BE2C (cell line): Measurements from ENCODE around the gene PLCB4.

ENCODE experiments used
- DNase-seq: peaks from one replicate; pipeline ENCODE4 v3.0.0-alpha.2; 2020
- H3K27me3 ChIP-seq: fragments of 250-450 bp; sonication (Bioruptor Pico); 2 replicates; pipeline ENCODE4 v1.5.1; 2020; ENCODE audit warnings: mild to moderate bottlenecking
- H3K36me3 ChIP-seq: fragments of 250-450 bp; sonication (Bioruptor Pico); 2 replicates; pipeline ENCODE4 v1.5.1; 2020; ENCODE audit warnings: mild to moderate bottlenecking
- H3K4me1 ChIP-seq: fragments of 250-450 bp; sonication (Bioruptor Pico); 2 replicates; pipeline ENCODE4 v1.5.1; 2020
- H3K4me3 ChIP-seq: 2 replicates; pipeline ENCODE4 v1.5.1; 2011; ENCODE audit warnings: low read depth, low read length
- H3K9me3 ChIP-seq: fragments of 250-450 bp; sonication (Bioruptor Pico); 2 replicates; pipeline ENCODE4 v1.5.1; 2020
- TF ChIP-seq, protein P1 (sequence below): IDR thresholded peaks from 2 replicates; pipeline ENCODE4 v1.5.1; 2012; ENCODE audit warnings: mild to moderate bottlenecking, low read depth, low read length

The PLCB4 gene

DNA sequence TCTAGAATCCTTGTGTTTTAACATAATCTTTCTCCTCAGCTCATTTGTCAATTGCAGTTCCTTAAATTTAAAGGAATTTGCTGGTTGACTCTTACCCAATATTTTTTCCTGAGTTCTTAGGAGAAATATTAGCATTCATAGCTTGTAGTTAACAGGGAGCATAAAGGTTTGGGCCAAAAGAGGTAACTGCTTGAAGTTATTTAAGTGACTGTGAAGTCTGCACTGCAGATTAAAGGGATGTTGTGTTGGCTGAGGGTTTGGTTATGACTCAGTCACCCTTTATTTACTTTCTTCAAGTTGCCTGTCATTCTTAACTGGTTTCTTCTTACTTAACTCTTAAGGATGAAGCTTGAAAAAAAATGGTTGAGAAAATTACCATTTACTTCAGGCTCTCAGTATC is 225.2 kb downstream of the PLCB4 start:
- no peaks in the 10 kb centered on the region for H3K9me3 ChIP-seq
- H3K4me1 ChIP-seq = no peaks in the 10 kb centered on the region
- H3K4me3 ChIP-seq = no peak overlapping the region
- no peaks in the 10 kb centered on the region for H3K27me3 ChIP-seq
- H3K36me3 ChIP-seq = no peaks in the 10 kb centered on the region
- no peak for DNase-seq
- TF ChIP-seq, protein P1, sequence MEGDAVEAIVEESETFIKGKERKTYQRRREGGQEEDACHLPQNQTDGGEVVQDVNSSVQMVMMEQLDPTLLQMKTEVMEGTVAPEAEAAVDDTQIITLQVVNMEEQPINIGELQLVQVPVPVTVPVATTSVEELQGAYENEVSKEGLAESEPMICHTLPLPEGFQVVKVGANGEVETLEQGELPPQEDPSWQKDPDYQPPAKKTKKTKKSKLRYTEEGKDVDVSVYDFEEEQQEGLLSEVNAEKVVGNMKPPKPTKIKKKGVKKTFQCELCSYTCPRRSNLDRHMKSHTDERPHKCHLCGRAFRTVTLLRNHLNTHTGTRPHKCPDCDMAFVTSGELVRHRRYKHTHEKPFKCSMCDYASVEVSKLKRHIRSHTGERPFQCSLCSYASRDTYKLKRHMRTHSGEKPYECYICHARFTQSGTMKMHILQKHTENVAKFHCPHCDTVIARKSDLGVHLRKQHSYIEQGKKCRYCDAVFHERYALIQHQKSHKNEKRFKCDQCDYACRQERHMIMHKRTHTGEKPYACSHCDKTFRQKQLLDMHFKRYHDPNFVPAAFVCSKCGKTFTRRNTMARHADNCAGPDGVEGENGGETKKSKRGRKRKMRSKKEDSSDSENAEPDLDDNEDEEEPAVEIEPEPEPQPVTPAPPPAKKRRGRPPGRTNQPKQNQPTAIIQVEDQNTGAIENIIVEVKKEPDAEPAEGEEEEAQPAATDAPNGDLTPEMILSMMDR = no peak

DNA sequence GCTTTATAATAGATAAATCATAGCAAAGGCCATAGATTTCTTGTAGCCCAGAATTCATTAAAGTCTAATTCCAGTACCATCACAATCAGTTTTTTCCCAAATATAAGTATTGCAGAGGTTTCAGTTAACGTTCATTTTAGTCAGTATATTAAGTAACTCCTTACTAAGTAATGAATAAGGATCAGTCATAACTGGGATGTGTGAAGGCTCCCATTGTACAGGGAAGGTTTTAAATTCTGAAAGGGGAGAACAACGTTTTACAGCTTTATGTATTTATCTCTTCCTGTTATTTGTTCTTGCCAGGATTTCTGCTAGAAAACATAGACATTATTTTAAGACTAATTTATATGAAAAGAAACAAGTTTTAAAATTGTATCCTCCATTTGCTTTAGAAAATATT is 230.0 kb downstream of the PLCB4 start:
- Histone ChIP-seq H3K9me3 (no peaks in the 10 kb centered on the region), H3K4me1 (peaks cover 3% of the 10 kb centered on the region; the same call in 1 of the 2 replicates), H3K4me3 (no peak overlapping the region), H3K36me3 (no peaks in the 10 kb centered on the region), H3K27me3 (no peaks in the 10 kb centered on the region)
- TF ChIP-seq, protein P1 = no peak
- DNase-seq = no peak

DNA sequence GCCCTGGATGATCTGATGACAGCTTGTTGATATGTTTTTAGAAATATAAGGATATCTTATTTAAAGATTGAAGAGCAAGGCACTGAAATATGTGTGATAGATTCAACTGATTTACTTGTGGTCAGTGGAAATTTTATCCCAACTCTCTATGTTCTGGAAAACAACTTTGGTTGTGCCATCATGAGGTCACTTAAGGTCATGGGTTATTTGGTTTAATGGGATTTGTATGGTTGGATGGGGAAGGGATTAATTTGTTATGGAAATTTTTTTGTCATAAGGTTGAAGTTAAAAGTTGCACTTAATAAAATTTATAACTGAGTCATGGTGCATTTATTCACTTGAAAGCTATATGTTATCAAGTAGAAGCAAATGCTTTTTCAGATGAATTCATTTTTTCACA is 231.2 kb downstream of the PLCB4 start:
- DNase-seq = no peak
- Histone ChIP-seq H3K27me3 (no peaks in the 10 kb centered on the region), H3K36me3 (no peaks in the 10 kb centered on the region), H3K9me3 (no peaks in the 10 kb centered on the region), H3K4me1 (peaks cover 3% of the 10 kb centered on the region; the same call in 1 of the 2 replicates), H3K4me3 (no peak overlapping the region)
- TF ChIP-seq, protein P1 = no peak

DNA sequence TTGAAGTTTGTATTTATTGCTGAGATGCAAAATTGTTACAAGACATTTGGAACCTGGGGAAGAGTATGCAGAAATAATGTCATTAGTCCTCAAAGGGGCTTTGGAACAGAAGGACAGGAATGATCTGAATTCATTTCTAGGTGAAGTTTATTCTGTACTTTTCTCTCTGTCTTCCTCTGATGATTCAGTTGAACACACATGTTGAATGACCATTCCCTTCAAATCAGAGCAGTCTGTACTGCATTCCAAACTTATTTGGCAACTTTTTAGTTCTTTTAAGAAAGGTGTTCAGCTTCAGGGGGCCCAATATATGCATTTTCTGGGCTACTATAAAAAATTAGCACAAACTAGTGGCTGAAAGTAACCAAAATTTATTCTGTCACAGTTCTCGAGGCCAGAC is 231.6 kb downstream of the PLCB4 start:
- TF ChIP-seq, protein P1 = no peak
- H3K27me3 ChIP-seq = no peaks in the 10 kb centered on the region
- DNase-seq = no peak
- H3K4me1 ChIP-seq = peaks cover 3% of the 10 kb centered on the region; the same call in 1 of the 2 replicates
- no peaks in the 10 kb centered on the region for H3K36me3 ChIP-seq
- H3K9me3 ChIP-seq = no peaks in the 10 kb centered on the region
- no peak overlapping the region for H3K4me3 ChIP-seq

DNA sequence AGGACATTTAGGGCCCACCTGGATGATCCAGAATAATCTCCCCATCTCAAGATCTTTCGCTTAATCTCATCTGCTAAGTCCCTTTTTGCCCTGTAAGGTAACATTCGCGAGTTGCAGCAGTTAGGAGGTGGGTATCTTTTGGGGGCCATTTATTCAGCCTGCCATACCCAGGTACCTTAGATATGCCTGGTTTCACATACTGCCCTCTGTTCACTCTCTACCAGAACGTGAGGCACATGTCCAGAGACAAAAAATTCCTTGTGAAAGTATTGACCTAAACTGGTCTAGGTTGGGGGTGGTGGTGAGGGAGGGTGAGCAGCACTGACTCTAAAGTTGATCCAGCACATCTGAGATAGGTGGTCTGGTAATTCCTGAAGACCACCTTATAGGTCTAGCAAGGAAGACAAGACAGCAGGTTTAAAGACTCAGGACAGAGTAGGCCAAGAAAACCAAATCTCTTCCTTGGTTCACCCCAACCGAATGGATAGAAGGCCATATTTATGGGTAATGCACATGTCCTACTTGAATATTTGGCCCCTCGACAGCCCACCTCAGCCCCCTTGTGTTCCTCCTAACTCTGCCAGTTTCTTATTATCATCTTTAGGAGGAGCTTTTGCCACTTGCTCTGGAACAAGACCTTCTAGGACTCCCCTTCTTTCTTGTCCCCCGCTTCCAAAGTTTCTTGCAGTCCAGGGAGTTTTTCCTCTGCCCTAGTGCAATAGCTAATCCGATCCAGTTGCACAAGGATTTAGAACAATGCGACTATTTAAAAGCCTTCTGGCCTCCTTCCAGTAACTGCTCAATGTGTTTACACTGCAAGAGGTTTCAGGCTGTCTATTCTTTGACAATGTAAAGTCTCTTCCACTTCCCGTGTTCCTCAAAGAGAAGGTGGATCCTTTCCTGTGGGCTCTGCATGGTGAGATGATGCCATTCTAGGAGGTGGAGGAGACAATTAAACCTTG is 232.5 kb downstream of the PLCB4 start:
- TF ChIP-seq, protein P1 = no peak

DNA sequence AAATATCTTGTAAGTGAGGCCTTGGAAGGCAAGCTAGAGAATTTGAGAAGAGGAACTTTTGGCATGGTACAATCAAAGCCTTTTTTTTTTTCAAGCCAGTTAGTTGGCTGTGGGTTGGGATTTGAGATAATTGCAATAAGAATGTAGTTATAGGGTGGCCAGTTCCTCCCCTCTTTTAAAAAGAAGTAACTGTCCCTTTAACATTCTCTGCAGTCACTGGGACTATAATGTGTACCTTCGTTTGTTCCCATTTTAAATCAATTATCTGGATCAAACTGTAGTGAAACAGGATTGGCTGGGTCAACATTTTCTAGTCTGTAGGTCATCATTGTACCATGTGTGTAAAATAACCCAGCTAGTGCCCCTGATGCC is 233.2 kb downstream of the PLCB4 start:
- DNase-seq = no peak
- H3K9me3 ChIP-seq = no peaks in the 10 kb centered on the region
- no peaks in the 10 kb centered on the region for H3K27me3 ChIP-seq
- no peaks in the 10 kb centered on the region for H3K36me3 ChIP-seq
- H3K4me3 ChIP-seq = no peak overlapping the region
- TF ChIP-seq, protein P1 = no peak
- peaks cover 3% of the 10 kb centered on the region; the same call in 1 of the 2 replicates for H3K4me1 ChIP-seq

More for the DNA sequence above, 232.5 kb downstream of the PLCB4 start:
- H3K4me3 ChIP-seq = no peak overlapping the region
- DNase-seq = no peak
- H3K27me3 ChIP-seq = no peaks in the 10 kb centered on the region
- no peaks in the 10 kb centered on the region for H3K36me3 ChIP-seq
- H3K9me3 ChIP-seq = no peaks in the 10 kb centered on the region
- peaks cover 3% of the 10 kb centered on the region; the same call in 1 of the 2 replicates for H3K4me1 ChIP-seq
